Mesenteric fat pad (tissue), 1 donor: ENCODE data around the gene CALML5. TPM values are rescaled to one million over a fixed set of nuclear protein-coding genes. Genes with fewer than 3 reads are reported as not detected.

Source experiments
- DNase-seq: peaks from one replicate; pipeline ENCODE4 v3.0.0-alpha.2; 2020; ENCODE audit warnings: low spot score
- total RNA-seq: library from RNA; stranded (reverse); fragmentation: NEBNext Ultra II Directional; extraction: Animal tissue kit (Norgen Biotek cat#: 25700); gene quantifications from one replicate; pipeline ENCODE4 v1.2.1, GENCODE V29; 2021
- donor health status: DM: yes; HTN: yes; CAD: no.

The CALML5 gene
- total RNA-seq, 1 donor from 2014 or later: not detected

DNA sequence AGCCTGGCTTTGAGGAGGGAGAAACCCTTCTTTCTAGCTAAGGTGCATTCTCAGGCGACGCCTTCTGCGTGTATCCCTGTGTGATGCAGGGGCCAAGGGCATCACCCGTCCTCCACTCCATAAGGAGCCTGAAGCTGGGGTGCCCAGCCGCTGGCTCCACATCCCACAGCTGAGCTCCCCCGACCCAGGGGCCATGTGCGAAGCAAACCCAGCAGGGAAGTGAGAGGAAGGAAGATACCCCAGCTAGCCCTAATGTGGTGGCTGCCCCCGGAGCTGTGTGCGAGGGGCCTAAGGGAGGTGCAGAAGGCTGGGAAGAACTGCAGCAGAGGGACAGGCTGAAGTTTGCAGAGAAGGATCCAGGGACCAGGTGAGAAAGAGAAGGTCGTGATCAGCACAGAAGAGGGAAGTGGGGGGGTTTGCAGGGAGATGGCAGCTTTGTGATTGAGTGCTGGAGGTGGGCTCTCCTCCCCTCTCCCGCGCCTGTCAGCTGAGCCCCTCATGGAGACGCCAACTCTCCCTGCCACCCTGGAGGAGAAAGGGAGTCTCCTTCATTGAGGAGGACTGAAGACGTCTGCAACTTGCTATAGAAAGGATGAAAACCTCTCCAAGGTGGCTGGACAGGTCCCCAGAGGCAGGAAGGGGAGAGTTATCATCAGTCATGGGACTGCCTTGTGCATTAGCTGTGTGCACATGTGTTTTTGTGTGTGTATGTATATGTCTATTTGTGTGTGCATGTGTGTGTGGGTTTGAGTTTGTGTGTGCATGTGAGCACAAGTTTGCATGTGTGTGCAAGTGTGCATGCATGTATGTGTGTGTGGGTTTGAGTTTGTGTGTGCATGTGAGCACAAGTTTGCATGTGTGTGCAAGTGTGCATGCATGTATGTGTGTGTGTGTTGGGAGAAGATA, 3.5 kb upstream of the CALML5 start:
- no peak for DNase-seq

DNA sequence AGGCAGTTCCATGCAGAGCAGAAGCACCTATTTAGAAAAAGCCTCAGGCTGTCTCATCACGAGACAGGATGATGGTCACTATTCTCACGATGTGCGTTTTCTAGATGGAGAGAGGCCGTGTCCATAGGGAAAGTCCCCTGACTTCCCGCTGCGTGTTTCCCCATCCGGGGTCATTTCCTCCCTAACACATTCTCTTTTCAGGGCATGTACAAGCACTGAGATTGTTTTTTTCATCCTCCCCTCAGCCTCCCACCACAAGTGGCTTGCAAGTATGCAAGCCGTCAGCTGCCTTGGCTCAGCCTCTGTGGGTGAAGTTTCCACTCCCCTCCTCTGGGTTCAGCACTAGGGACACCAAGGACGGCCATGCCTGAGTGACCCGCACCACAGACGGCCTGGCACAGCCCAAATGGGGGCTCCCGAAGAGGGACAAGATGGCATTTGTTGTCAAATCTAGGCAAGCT, 2.7 kb upstream of the CALML5 start:
- DNase-seq: no peak

GRCh38 chr10:5500910-5501309, 1.5 kb upstream of the CALML5 start:
- no peak for DNase-seq

- peak; percentile 75 for DNase-seq
Observed at GRCh38 chr10:5500162-5500670, 846 bp upstream of the CALML5 start.

DNA sequence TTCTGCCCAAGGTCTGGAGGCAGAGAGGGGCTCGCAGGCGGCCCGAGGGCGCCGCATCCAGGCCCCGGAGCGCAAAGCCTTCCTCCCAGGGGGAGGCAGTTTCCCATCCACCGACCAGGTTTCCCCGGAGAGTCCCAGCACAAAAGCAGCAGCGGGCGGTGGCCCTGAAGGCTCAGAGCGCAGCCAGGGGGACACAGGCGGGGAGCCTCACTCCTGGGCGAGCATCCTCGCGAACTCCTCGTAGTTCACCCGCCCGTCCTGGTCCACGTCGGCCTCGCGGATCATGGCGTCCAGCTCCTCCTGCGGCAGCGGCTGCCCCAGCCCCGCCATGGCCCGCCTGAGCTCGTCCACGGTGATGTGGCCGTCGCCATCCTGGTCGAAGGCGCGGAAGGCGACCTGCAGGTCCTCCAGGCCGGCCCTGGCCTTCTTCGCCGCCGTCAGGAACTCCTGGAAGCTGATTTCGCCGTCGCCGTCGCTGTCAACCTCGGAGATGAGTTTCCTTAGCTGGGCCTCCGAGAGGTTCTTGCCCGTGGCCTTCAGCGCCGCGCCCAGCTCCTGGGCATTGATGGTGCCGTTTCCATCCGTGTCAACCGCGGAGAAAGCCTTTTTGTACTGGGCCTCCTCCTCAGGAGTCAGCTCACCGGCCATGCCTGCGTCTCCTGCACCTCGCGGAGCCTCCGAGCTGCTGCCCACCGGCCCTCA, 428 bp downstream of the CALML5 start:
- DNase-seq: peak; percentile 87

DNA sequence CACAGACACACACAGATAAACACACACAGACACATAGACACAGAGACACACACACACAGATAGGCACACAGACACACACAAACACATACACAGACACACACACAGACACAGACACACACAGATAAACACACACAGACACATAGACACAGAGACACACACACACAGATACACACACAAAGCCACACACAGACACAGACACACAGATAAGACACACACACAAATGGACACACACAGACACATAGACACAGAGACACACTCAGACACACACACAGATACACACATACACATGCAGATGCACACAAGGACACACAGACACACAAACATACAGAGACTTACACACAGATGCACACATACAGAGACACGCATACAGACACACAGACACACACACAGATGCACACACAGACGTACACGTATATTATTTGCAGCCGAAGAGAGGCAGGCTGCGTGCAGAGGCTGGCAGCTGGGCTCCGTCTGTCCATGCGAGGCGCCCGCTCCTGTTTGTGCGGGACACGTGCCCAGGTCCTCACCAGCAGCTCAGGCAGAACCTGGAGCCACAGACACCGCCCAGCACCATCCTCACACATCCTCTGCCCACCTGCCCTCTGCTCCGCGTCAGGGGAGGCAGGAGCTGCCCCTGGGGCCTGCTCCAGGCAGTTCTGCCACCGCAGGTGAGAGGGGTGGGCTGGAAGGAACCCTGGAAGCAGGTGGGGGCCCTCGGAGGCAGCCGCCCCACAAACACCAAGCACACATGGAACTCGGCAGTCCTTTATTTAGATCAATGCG, 1.2 kb downstream of the CALML5 start:
- DNase-seq: peak; percentile 83

- peak; percentile 24 for DNase-seq
Observed at GRCh38 chr10:5497289-5497688, 2.1 kb downstream of the CALML5 start.

GRCh38 chr10:5496261-5497250, 2.8 kb downstream of the CALML5 start:
- DNase-seq: peak; percentile 9

- no peak for DNase-seq
Observed at GRCh38 chr10:5494611-5495010, 4.8 kb downstream of the CALML5 start.

- DNase-seq: no peak
Observed at GRCh38 chr10:5493691-5494090, 5.7 kb downstream of the CALML5 start.

DNA sequence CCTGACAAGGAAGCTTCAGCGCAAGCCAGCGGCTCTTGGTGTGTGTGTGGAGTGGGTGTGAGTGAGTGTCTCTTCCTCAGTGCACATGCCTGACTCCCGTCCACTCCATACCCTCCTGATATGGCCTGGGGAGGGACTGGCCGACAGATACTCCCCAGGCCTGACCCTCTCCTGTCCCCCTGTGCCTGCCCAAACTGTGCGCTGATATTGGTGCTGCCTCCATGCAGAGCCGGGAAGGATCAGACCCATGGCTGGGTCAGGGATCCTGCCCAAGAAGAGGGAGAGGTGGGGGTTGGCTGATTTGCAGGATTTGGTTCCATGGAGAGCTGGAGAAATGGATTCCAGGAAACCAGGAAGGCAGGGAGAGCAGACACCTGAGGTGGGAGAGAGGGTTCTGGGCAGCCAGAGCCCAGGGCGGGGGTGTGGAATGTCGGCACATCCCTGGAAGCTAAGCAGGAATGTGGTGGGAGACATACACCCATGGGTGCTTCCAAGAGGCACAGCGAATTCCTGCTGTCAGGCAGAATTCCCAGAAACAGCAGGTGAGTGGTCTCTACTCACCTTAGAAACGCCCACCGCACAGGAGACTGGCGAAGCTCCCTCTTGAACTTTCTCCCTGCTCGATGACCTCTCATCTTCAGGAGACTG, 6.3 kb downstream of the CALML5 start:
- DNase-seq: no peak

DNA sequence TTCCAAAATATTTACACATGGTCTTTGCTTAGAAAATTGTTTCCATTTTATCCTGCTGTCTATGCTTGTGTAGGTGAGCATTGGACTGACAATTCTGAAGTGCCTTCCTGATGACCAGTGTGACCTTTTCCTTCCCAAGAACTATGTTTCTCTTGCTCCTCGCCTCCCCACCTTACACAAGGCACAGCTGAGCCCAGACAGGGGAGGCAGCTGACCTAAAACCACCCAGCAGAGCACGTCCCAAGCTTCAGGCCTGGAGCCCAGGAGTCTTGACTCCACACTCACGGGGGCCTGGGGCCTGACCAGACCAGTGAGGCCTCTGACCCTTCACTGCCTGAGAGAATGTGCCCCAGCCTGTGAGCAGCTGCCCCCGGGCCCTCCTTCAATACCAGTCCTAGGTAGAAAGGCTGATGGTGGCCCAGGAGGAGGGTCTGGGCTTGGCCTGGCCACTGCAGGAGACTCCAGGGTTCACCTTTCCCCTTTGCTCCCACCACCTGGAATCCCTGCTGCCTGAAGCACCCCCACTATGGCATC, 7.0 kb downstream of the CALML5 start:
- no peak for DNase-seq

- DNase-seq: no peak
Observed at GRCh38 chr10:5491477-5491876, 7.9 kb downstream of the CALML5 start.

DNA sequence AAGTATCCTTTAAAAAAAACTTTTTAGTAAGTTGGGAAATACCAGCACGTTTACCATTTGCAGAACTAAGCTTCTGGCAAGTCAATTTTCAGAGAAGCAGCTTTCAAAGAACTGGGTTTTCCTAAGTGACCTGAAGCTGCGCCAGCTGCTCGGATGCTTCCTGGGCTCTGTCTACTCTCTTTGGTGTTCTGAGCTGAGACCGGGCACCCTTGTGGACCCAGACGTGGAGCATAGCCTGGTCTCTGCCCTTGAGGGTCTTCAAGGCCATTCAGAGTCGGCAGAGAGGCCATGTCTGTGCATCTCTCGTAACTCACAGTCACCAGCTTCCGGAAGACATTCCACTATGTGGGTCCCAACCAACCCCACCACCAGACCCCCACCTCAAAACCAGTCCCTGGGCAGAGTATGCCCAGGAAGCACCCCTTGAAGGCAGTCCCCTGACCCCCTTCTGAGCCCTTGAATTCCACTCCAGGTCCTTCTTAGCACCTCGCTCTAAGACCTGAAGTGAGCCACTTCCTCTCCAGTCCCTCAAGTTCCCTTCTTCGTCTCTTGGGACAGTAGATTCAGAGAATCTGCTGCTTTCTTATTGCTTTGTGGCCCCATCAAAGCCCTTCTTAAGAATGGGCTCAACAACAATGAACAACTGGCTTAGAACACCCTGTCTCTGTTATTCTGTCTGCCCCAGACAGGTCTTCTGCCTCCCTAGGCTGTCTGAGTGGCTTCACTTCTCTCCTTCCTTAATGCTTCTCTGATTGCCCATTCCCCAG, 8.5 kb downstream of the CALML5 start:
- DNase-seq: no peak

DNA sequence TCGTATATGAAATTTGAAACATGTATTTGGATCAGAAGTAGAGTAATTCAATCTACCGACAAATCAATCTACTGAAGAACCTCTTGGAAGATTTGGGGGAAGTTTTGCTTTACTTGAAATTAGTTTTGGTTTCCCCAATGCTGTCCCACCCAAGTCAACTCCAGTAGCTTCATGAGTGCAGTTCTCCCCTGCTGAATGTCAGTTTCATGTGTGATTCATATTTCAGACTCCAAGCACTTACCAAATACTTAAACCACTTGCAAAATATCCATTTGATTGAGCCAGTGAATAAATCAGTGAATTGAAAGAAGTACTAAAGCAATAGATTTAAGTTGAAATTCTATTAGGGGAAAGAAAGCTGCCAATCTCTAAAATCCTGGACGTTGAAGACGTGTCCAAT, 9.3 kb downstream of the CALML5 start:
- no peak for DNase-seq

DNA sequence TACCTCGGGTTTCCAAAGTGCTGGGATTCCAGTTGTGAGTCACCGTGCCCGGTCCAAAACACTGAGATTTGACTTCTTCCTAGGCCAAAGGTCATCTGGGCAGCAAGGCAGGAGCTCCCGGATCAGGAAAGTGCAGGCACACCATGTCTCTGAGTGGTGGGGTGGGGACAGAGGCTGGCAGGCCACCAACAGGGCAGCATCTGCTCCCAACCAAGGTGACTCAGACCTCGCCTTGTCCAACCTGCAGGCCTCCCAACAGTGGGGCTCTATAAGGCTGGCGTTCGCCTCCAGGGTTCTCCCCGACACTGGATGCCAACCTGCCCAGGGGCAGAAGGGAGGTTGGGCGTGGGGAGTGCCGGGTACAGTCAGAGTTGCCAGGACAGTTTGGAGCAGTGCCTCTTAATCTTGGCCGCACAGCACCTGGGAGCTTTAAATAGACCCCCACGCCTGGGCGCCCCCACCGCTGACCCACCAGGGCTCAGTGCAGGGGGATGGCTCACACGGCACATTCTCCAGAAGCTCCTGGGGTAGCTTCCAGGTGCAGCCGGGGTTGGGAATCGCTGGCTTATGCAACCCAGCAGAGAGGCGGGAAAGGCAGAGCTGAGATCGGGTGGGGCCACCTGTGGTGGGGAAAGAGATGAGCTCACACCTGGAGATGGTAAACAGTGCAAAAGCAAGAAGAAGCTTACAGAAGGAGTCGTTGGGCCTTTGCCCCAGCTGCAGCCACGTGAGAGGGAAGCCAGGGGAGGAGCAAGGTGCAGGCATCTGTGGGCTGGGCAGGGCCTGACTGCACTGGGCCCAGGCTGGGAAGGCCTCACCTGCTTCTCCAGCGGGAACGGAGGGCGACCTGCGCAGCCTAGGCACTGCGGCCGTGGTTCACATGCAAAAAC, 10.9 kb downstream of the CALML5 start:
- DNase-seq: no peak

DNA sequence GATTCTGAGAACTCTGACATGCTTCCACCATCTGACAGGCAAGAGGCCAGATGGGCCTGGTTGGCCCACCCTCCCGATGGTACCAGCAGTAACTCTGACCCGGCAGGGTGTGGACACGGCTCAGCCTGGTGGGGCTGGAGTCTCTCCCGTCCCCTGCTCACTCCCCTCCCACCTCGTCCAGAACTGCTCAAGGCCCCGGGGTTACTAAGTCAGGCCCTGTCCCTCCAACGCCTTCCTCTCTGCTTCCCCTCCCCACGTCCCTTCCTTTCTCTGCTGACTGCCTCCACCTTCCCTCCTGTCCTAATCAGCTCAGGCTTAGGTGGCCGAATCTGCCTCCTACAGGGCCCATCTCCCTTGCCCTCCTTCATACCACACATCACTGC, 12.5 kb downstream of the CALML5 start:
- DNase-seq: no peak
